Subcutaneous adipose tissue (tissue), 4 donors: Measurements from ENCODE around the gene CAMK1. TPM values are rescaled to one million over a fixed set of nuclear protein-coding genes. Genes with fewer than 3 reads are reported as not detected.

Source experiments
- total RNA-seq, 4 donors: library from RNA; depleted of rRNA; stranded (reverse); fragments of >200 nt; gene quantifications; one replicate each; pipeline ENCODE4 v1.1.0, GENCODE V29; 2016
- TF ChIP-seq, protein P1 (sequence below): fragments of 450-650 bp; IDR thresholded peaks from one replicate; pipeline ENCODE4 v1.5.1; 2016; ENCODE audit warnings: low read depth, mild to moderate bottlenecking, control low read depth, antibody characterized with exemption, moderate library complexity

Gene CAMK1
- total RNA-seq, 4 donors from 2014 or later, result 57.0 to 122 (median 66.6) TPM

DNA sequence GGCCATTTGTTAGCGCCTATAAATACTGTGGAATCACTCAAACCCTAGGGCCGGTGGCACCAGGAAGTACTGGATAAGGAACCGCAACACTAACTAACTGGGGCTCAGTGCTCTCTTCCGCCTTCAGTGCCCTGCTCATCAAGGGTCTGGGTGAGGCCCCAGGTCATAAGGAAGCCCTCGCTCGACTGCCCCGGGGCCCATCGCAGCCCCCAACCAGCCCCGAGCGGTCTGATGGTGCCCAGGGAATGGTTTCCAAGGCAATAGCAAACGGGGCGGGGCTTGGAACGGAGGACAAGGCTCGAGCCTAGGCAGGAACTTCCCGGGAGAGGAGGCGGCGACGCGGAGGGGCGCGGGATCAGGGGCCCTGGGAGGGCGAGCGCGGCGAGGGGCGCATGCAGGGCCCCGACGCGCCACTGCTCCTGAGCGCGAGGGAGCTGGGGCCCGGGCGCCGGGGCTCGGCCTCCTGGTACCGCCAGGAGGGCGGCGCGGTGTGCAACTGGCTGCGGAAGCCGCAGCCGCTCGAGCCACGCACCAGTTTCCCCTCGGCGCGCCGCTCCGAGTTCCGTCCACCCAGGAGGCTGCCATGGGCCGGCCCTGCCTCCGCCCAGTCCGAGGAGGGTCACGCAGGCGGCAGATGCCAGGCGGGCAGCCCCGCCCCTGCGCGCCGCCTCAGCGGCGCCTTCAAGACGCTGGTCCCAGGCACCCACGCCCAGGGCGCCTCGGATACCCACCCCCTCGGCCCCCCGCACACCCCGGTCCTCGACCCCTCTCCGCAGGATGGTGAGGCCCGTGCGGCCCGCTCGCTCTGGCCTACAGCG, 40.1 kb upstream of the CAMK1 start, which contains the start of gene TTLL3:
Gene TTLL3, plus strand, starts transcription at position 648 of the 818 bp plus-strand sequence. CDS start 400 bp downstream, outside the sequence.
- TF ChIP-seq, protein P1, sequence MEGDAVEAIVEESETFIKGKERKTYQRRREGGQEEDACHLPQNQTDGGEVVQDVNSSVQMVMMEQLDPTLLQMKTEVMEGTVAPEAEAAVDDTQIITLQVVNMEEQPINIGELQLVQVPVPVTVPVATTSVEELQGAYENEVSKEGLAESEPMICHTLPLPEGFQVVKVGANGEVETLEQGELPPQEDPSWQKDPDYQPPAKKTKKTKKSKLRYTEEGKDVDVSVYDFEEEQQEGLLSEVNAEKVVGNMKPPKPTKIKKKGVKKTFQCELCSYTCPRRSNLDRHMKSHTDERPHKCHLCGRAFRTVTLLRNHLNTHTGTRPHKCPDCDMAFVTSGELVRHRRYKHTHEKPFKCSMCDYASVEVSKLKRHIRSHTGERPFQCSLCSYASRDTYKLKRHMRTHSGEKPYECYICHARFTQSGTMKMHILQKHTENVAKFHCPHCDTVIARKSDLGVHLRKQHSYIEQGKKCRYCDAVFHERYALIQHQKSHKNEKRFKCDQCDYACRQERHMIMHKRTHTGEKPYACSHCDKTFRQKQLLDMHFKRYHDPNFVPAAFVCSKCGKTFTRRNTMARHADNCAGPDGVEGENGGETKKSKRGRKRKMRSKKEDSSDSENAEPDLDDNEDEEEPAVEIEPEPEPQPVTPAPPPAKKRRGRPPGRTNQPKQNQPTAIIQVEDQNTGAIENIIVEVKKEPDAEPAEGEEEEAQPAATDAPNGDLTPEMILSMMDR, result no peak

DNA sequence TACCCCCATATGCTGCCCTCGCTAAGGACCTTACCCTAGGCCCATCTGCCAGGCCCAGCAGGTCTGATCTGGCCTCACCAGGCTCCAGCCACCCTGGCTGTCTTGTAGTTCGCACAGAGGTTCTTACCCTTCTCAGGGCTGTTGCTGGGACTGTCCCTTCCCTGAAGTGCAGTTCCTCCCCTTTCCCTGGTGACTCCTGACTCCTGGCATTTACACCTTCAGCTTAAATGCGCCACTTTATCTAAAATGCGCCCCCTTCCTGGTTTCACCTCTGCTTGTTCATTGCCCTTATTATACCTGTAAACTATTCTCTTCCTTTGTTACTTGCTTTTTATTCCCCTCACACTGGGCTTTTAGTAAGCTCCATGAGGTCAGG, 39.5 kb upstream of the CAMK1 start:
- TF ChIP-seq, protein P1, result no peak

DNA sequence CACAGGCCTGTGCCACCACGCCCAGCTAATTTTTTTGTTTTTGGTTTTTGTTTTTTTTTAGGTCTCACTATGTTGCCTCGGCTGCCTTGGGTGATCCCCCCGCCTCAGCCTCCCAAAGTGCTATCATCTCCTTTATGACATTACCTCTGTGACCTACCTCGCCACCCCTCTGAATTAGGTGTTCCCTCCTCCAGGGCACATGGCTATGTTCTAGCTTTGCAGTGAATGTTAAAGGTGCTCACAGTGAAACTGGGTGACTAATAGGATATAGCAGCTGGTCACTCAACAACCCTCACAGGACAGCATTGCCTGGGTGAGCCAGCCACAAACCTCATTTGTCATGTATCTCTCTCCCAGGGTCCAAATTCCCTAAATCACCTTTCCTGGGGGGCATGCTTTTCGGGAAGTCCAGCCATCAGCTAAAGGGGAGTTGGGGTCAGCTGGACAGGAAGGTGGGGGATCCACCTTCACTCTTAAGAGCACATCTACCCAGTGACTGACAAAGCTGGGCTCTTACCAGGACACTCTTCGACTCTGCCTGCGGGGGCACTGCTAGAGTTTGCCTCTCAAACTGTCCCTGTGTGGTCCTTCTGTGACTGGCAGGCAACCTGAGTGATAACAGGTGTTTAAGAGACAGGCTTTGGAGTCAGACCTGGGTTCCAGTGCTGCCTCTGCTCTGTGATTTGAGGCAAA, 38.7 kb upstream of the CAMK1 start:
- TF ChIP-seq, protein P1, result no peak

DNA sequence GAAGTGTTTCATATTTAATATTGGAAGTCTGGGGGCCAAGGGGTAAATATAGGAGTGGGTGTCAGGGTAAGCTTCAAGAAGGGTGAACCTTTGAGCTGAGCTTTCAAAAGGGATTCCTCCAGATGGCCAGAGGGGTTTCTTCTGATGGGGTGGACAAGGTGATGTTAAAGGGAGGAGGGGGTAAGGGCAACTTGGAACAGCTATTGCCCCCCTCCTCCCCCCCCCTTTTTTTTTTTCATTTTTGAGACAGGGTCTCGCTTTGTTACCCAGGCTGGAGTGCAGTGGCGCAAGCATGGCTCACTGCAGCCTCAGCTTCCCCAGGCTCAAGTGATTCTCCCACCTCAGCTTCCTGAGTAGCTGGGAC, 38.2 kb upstream of the CAMK1 start:
- TF ChIP-seq, protein P1, result no peak

DNA sequence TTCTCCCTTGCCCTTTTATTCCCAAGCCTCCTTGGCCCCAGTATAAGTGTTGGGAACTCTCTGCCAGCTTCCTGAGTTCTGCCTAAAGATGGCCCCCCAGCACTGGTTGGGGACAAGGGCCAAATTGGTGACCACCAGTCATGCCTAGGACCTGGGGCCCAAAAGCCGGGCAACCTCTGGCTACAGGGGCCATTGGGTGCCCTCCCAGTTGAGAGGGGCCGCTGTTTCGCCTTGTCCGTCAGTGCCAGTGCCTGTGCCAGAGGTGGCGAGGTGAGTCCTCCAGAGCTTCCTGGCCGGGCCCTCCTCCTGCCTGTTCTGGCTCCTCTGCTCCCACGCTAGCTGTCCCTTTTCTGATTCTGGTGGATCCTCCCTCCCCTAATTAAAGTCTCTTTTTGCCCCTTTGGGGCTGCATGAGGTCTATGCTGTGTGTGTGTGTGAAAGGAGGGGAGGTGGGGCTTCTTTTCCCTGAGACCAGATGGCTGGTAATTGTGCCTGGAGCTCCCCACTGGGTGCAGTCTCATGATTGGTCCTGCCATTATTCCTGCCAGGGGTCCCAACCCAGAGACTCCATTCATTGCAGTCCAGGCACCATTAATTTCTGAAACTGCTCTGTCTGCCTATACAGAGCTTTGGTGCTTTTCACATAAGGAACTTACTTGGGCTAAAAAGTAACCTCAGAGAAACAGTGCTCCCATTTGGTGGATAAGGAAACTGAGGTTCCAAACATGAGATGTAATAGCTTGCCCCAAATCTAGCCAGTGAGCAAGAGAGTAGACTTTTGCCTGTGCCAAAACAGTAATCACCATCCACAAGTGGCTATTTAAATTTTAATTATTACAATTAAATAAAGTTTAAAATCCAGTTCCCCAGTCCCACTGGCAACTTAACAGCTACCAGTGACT, 37.2 kb upstream of the CAMK1 start:
- TF ChIP-seq, protein P1, result no peak

DNA sequence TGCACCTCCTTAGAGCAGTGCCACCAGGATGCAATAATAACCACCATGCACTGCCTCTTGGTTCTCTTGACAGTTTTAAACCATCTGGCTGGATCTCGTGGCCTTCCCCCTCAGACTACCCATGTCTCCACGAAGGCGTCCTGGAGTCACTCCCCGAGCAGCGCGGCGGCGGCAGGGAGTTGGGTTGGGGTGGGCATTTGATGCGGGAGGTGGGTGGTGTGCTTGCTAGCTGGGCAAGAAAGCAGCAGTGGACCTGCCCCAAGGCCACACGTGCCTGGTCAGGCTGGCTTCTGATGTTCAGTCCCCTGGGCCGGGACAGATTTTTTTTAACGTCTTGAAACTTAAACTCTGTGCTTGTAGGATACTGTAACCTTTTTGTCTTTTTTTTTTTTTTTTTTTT, 36.4 kb upstream of the CAMK1 start:
- TF ChIP-seq, protein P1, result no peak
